Prostate gland (tissue), 2 donors: ENCODE data around the gene UBC. TPM values are rescaled to one million over a fixed set of nuclear protein-coding genes. Genes with fewer than 3 reads are reported as not detected.

Experiments
- DNase-seq: peaks from one replicate; pipeline ENCODE4 v3.0.0-alpha.2; 2019; ENCODE audit warnings: low spot score
- H3K27ac ChIP-seq, 2 donors: fragments of 200-600 bp; sonication (generic); 2 replicates each; pipeline ENCODE4 v1.5.1; 2017 to 2019
- H3K27me3 ChIP-seq: fragments of 200-600 bp; sonication (generic); replicated peaks from 2 replicates; pipeline ENCODE4 v1.5.1; 2019; ENCODE audit not compliant: insufficient read depth
- H3K36me3 ChIP-seq, 2 donors: fragments of 200-600 bp; sonication (generic); 1 replicate in 1 of 2; 2 replicates in 1 of 2; pipeline versions ENCODE4 v1.5.1 to v1.8.1; 2017 to 2019
- H3K4me1 ChIP-seq: fragments of 200-600 bp; sonication (generic); replicated peaks from 2 replicates; pipeline ENCODE4 v1.5.1; 2019
- H3K4me3 ChIP-seq, 2 donors: fragments of 200-600 bp; sonication (generic); 2 replicates each; pipeline ENCODE4 v1.5.1; 2017 to 2019
- H3K9me3 ChIP-seq: fragments of 200-600 bp; sonication (generic); 2 replicates; pipeline ENCODE4 v1.5.1; 2017
- CTCF ChIP-seq, 4 experiments: fragments of 200-600 bp in 2 of 4; fragments of 450-650 bp in 2 of 4; sonication (generic) in 2 of 4; IDR thresholded peaks; 1 replicate in 3 of 4; 2 replicates in 1 of 4; pipeline ENCODE4 v1.5.1; 2016 to 2019; ENCODE audit warnings: antibody characterized with exemption in 4 of 4, mild to moderate bottlenecking in 2 of 4, moderate library complexity in 2 of 4
- POLR2A ChIP-seq: fragments of 450-650 bp; IDR thresholded peaks from one replicate; pipeline ENCODE4 v1.6.1; 2016; ENCODE audit warnings: antibody characterized with exemption, mild to moderate bottlenecking
- POLR2AphosphoS5 ChIP-seq: sonication (generic); formaldehyde crosslinking; IDR thresholded peaks from one replicate; pipeline ENCODE4 v1.6.1; 2017; ENCODE audit warnings: antibody characterized with exemption
- WGBS: methylation state at CpG from one replicate; pipeline ENCODE4 v1.1.5; 2018; 5-methylcytosine and 5-hydroxymethylcytosine counted together
- intact Hi-C: fragments of 100-400 bp; cut with DNase I; formaldehyde crosslinking; loops from one replicate; pipeline ENCODE4 v1.14.2; 2022
- total RNA-seq, 2 donors: library from RNA; depleted of rRNA; stranded (reverse); fragments of >200 nt; gene quantifications; one replicate each; pipeline ENCODE4 v1.1.0, GENCODE V29; 2016

Gene UBC
- total RNA-seq, 2 donors from 2014 or later, result 854 to 1,154 TPM

- no peak for TF ChIP-seq POLR2AphosphoS5
- no peak for TF ChIP-seq POLR2A
- TF ChIP-seq CTCF (IDR thresholded peaks at IDR 0.05), result no peak
- Histone ChIP-seq H3K4me1 (no peaks in the 10 kb centered on the region), H3K27me3 (no peaks in the 10 kb centered on the region), H3K36me3 (peaks cover 0 to 5% of the 10 kb centered on the region in 2 donors), H3K4me3 (no peak overlapping the region), H3K27ac (no peak overlapping the region), H3K9me3 (no peaks in the 10 kb centered on the region)
- intact Hi-C loops, result no loop called here
- DNase-seq, result no peak
- 98% methylated on average over 4 of the region's 4 CpGs for WGBS
Measured at GRCh38 chr12:124954771-124955170, 40.3 kb upstream of the UBC start.

GRCh38 chr12:124953689-124954405, 39.4 kb upstream of the UBC start:
- intact Hi-C loops, result no loop called here
- H3K4me1 ChIP-seq, result no peaks in the 10 kb centered on the region
- TF ChIP-seq POLR2AphosphoS5, result no peak
- TF ChIP-seq CTCF (IDR thresholded peaks at IDR 0.05), result no peak
- no peak for TF ChIP-seq POLR2A
- no peak for DNase-seq
- H3K27ac ChIP-seq, result no peak overlapping the region
- H3K9me3 ChIP-seq, result no peaks in the 10 kb centered on the region
- WGBS, result 96% methylated on average over 32 of the region's 32 CpGs
- no peak overlapping the region for H3K4me3 ChIP-seq
- H3K36me3 ChIP-seq, result no peaks in the 10 kb centered on the region
- H3K27me3 ChIP-seq, result no peaks in the 10 kb centered on the region

GRCh38 chr12:124952801-124953200, 38.4 kb upstream of the UBC start:
- Histone ChIP-seq H3K4me1 (no peaks in the 10 kb centered on the region), H3K36me3 (no peaks in the 10 kb centered on the region), H3K9me3 (no peaks in the 10 kb centered on the region), H3K4me3 (no peak overlapping the region), H3K27ac (no peak overlapping the region), H3K27me3 (no peaks in the 10 kb centered on the region)
- 72% methylated on average over 8 of the region's 8 CpGs for WGBS
- intact Hi-C loops, result no loop called here
- no peak for TF ChIP-seq POLR2A
- no peak for TF ChIP-seq CTCF (IDR thresholded peaks at IDR 0.05)
- TF ChIP-seq POLR2AphosphoS5, result no peak
- no peak for DNase-seq

GRCh38 chr12:124952295-124952694, 37.8 kb upstream of the UBC start:
- H3K36me3 ChIP-seq, result no peaks in the 10 kb centered on the region
- no peak overlapping the region for H3K4me3 ChIP-seq
- 78% methylated on average over 7 of the region's 17 CpGs for WGBS
- H3K9me3 ChIP-seq, result no peaks in the 10 kb centered on the region
- H3K4me1 ChIP-seq, result no peaks in the 10 kb centered on the region
- TF ChIP-seq POLR2A, result no peak
- TF ChIP-seq CTCF (IDR thresholded peaks at IDR 0.05), result no peak
- TF ChIP-seq POLR2AphosphoS5, result no peak
- no peak for DNase-seq
- H3K27me3 ChIP-seq, result no peaks in the 10 kb centered on the region
- intact Hi-C loops, result no loop called here
- no peak overlapping the region for H3K27ac ChIP-seq
